HG03460 (cell line): Measurements from ENCODE around the gene GATC.

ENCODE experiments used
- ATAC-seq: cut with Tn5 transposase; IDR thresholded peaks from one replicate; pipeline ENCODE4 v1.9.1; 2021; ENCODE audit not compliant: unreplicated experiment

The GATC gene, protein sequence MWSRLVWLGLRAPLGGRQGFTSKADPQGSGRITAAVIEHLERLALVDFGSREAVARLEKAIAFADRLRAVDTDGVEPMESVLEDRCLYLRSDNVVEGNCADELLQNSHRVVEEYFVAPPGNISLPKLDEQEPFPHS

DNA sequence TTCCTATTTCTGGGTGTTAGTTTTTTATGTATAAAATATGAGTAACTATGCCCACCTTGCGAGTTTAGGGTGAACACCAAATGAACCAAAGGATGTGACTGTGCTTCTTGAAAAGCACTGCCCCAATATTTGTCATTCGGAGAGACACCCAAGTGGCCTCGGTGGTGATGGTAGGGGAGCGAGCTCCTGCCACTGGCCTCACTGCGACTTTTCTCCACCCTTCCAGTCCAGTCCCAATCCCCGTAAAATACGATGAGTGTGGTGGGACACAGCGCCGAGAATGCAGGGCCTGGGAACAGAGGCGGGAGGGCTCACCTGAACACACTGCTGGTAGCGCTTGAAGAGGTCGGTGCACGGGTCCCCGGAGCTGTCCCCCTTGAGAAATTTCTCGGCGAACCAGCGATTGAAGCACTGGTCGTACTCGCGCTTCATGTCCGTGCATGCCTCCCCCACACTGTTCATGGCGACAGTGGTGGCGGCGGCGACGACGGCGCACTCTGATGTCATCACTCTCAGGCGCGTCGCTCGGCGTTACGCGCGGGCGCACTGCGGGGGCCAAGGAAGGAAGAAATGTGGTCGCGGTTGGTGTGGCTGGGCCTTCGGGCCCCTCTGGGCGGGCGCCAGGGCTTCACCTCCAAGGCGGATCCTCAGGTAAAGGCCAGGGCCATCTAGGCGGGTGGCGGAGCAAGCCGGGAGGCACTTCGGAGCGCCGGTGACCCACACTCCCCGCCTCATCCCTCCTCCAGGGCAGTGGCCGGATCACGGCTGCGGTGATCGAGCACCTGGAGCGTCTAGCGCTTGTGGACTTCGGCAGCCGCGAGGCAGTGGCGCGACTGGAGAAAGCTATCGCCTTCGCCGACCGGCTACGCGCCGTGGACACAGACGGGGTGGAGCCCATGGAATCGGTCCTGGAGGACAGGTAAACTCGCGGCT lies at the start of gene GATC, which contains the start of gene TRIAP1:
Gene GATC (plus strand): TSS at position 534 of the 933 bp plus-strand sequence. CDS start 37 bp downstream, at position 571.
Gene TRIAP1 (minus strand): TSS at position 474 of the 933 bp plus-strand sequence. CDS start 12 bp downstream, at position 462.
- ATAC-seq = peak; percentile 88

GRCh38 chr12:120397824-120398540 lies 48.3 kb upstream of the GATC start:
- no peak for ATAC-seq

DNA sequence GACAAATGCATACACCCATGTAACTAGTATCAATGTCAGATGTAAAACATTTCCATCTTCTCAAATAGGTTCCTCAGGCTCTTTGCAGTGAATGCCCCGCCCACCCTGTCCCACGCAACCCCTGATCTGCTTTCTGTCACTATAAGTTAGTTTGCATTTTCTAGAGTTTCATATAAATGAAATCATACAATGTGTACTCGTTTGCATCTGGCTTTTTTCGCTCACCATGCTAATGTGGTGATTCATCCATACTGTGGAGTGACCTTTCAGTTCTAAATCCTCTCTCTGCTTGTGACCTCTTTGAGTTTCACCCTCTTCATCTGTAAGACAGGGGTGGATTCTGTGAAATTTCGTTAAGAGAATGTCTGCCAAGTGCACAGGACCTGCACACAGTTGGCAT lies 46.7 kb upstream of the GATC start:
- ATAC-seq = no peak

GRCh38 chr12:120402217-120402616 lies 44.0 kb upstream of the GATC start:
- no peak for ATAC-seq

DNA sequence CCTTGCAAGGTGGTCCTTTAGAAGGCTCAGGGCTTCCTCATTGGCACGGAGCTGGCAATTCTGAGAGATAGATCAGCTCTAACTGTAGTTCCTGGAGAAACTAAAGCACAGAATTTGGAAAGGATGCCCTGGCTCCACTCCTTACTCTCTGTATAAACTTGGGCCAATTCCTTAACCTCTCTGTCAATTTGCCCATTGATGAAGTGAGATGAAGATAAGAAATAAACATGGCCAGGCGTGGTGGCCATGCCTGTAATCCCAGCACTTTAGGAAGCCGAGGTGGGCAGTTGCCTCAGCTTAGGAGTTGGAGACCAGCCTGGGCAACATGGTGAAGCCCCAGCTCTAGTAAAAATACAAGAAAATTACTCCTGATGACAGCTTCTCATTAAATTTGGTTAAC lies 42.4 kb upstream of the GATC start:
- no peak for ATAC-seq

- no peak for ATAC-seq
Observed at GRCh38 chr12:120404271-120404670, 42.0 kb upstream of the GATC start.

- no peak for ATAC-seq
Observed at GRCh38 chr12:120406069-120406468, 40.2 kb upstream of the GATC start.

DNA sequence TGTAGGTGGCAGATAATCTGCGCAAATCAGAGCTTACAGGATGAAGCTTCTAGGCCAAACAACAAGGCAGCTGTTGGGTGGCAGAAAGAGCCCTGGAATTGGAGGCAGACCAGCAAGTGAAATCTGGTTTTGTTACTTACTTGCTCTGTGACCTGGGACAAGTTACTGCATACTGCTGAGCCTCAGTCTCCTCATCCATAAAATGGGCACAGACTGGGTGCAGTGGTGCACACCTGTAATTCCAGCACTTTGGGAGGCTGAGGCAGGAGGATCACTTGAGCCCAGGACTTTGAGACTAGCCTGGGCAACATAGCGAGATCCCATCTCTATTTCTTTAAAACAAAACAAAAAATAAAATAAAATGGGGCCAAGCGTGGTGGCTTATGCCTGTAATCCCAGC lies 39.7 kb upstream of the GATC start:
- ATAC-seq = no peak

DNA sequence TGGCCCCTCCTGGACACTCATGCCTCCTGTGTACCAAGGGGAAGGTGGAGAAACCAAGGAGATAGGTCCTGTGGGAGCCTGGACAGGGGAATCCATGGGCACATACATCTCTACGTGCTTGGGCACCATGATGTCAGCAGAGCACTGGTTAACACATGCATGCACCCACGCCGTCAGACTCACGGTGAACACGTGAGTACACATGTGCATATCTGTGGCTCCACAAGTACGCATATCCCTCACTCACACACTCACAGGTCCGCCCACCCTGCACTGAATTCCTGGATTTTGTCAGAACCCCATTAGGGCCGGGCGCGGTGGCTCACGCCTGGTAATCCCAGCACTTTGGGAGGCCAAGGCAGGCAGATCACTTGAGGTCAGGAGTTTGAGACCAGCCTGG lies 37.5 kb upstream of the GATC start:
- no peak for ATAC-seq

GRCh38 chr12:120412421-120412820 lies 33.8 kb upstream of the GATC start:
- no peak for ATAC-seq

GRCh38 chr12:120413901-120414695 lies 32.1 kb upstream of the GATC start:
- ATAC-seq = no peak

GRCh38 chr12:120416490-120417216 lies 29.6 kb upstream of the GATC start:
- no peak for ATAC-seq

- ATAC-seq = no peak
Observed at GRCh38 chr12:120417917-120418580, 28.2 kb upstream of the GATC start.

DNA sequence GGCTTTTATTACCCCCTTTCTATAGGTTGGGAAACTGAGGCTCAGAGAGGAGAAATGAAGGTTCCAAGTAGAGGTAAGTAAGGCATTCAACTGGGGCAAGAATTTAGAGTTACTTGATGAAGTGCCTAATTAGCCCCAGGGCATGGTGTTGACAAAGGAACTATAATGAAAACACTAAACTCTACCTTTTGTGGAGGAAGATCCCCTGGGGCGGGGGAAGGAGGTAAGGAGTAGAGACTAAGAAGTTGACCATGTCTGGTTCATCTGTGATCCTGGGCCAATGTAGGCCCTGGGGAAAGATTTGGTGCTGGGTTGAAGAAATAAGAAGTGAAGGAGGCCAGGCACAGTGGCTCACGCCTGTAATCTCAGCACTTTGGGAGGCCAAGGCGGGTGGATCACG lies 24.5 kb upstream of the GATC start:
- no peak for ATAC-seq

DNA sequence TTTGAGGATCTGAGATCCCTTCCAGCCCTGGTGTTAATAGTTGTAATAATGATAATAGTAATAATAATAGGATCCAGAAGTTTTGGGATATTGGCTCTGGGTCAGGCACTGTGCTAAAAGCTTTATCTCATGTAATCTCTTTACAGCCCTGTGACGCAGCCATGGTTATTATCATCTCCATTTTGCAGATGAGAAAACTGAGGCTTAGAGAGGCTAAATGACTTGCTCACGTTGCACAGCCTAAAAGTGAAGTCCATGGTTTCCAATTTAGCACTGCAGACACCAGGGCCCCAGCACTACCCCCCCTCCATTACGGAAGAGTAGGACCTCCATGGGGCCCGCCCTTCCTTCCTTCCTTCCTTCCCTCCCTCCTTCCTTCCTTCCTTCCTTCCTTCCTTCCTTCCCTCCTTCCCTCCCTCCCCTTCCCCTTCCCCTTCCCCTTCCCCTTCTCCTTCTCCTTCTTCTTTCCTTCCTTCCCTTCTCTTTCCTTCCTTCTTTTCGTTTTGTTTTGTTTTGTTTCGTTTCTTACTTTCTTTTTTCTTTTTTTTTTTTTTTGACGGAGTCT lies 23.3 kb upstream of the GATC start:
- no peak for ATAC-seq

GRCh38 chr12:120425797-120426196 lies 20.4 kb upstream of the GATC start:
- no peak for ATAC-seq

DNA sequence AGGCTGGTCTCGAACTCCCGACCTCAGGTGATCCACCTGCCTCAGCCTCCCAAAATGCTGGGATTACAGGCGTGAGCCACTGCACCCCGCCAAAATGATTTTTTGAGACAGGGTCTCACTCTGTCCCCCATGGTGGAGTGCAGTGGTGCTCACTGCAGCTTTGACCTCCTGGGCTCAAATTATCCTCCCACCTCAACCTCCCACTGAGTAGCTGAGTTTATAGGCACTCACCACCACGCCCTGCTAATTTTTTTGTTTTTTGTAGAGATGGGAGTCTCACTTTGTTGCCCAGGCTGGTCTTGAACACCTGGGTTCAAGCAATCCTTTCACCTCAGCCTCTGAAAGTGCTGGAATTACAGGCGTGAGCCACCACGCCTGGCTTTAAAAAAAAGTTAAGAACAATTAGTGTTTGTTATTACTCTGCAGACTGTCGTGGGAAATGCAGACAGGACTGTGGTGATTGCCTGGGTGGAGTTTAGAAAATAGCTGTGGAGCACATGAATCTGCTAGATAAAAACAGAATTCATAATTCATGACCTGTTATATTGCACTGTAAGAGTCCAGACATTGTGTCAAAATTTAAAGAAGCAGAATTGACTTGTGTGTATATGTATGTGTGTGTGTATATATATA lies 17.5 kb upstream of the GATC start:
- ATAC-seq = no peak

DNA sequence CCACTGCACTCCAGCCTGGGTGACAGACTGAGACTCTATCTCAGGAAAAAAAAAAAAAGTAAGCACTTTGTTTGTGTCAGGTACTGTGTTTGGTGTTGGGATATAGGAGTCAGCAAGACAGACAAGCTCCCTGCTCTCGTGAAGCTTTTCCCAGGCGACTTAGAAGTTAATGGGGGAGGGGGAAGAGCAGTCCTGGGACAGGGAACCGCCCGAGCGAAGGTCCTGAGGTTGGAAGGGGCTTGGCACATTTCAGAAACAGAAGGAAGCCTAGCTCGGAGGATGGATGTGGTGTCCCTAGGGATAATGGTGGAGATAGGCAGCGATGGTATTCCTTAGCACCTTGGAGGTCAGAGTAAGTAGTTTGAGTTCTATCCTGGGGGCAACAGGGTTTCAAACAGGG lies 16.9 kb upstream of the GATC start:
- no peak for ATAC-seq
